GM21528 (cell line): ENCODE data around the gene IFI35.
"Not testable (repeated sequence)": the region's sequence is repeated elsewhere in the genome, so short reads cannot be mapped to it uniquely, and the experiment has no call there.

Source experiments
- ATAC-seq: cut with Tn5 transposase; IDR thresholded peaks from one replicate; pipeline ENCODE4 v1.9.1; 2021; ENCODE audit warnings: mild to moderate bottlenecking, moderate library complexity; ENCODE audit not compliant: unreplicated experiment, low FRiP score

Gene IFI35

GRCh38 chr17:43006639-43007551 is at the start of gene IFI35:
IFI35 (plus strand) TSS chr17:43006784; CDS start chr17:43006948, 164 bp downstream.
- ATAC-seq = no peak

- ATAC-seq = peak; percentile 89
Observed at GRCh38 chr17:42964161-42964932, 42.2 kb upstream of the IFI35 start, which contains the start of gene AARSD1. AARSD1 (minus strand) TSS chr17:42964454; CDS start chr17:42964440, 14 bp downstream.

GRCh38 chr17:42967925-42968324 is 38.7 kb upstream of the IFI35 start:
- no peak for ATAC-seq

- no peak for ATAC-seq
Observed at GRCh38 chr17:42969001-42969581, 37.5 kb upstream of the IFI35 start.

GRCh38 chr17:42971589-42971988 is 35.0 kb upstream of the IFI35 start:
- no peak for ATAC-seq

GRCh38 chr17:42973323-42973722 is 33.3 kb upstream of the IFI35 start:
- not testable (repeated sequence) for ATAC-seq

GRCh38 chr17:42975265-42975664 is 31.3 kb upstream of the IFI35 start:
- ATAC-seq = no peak

- not testable (repeated sequence) for ATAC-seq
Observed at GRCh38 chr17:42975701-42976100, 30.9 kb upstream of the IFI35 start.

GRCh38 chr17:42979511-42980273 is 26.9 kb upstream of the IFI35 start, which contains the start of gene PTGES3L:
PTGES3L (minus strand) TSS chr17:42980080; CDS start chr17:42980053, 27 bp downstream.
- ATAC-seq = no peak

GRCh38 chr17:42980274-42980765 is 26.3 kb upstream of the IFI35 start, which contains the start of gene RUNDC1:
RUNDC1 (plus strand) TSS chr17:42980565; CDS start chr17:42980577, 12 bp downstream.
- peak; percentile 47 for ATAC-seq

- ATAC-seq = peak; percentile 47
Observed at GRCh38 chr17:42980766-42981397, 25.7 kb upstream of the IFI35 start.

- no peak for ATAC-seq
Observed at GRCh38 chr17:42982266-42982665, 24.3 kb upstream of the IFI35 start.

- ATAC-seq = no peak
Observed at GRCh38 chr17:42985225-42985624, 21.4 kb upstream of the IFI35 start.

- no peak for ATAC-seq
Observed at GRCh38 chr17:42989141-42989540, 17.4 kb upstream of the IFI35 start.

- ATAC-seq = no peak
Observed at GRCh38 chr17:42989726-42990652, 16.6 kb upstream of the IFI35 start.

- ATAC-seq = no peak
Observed at GRCh38 chr17:42991471-42991870, 15.1 kb upstream of the IFI35 start.

GRCh38 chr17:42992872-42993271 is 13.7 kb upstream of the IFI35 start:
- no peak for ATAC-seq

- ATAC-seq = not testable (repeated sequence)
Observed at GRCh38 chr17:42993913-42994312, 12.7 kb upstream of the IFI35 start.
